HepG2 (cell line): ENCODE data around the gene SPAG9. TPM values are rescaled to one million over a fixed set of nuclear protein-coding genes. Genes with fewer than 3 reads are reported as not detected.

Experiments used
- CAMTA2 ChIP-seq: sonication (generic); formaldehyde crosslinking; IDR thresholded peaks from 2 replicates; pipeline ENCODE4 v1.4.0; 2020; ENCODE audit warnings: mild to moderate bottlenecking, missing genetic modification reagents, borderline replicate concordance
- EEA1 ChIP-seq: sonication (generic); formaldehyde crosslinking; IDR thresholded peaks from 2 replicates; pipeline ENCODE4 v1.5.1; 2020; ENCODE audit warnings: mild to moderate bottlenecking, missing genetic modification reagents, borderline replicate concordance
- HES4 ChIP-seq: sonication (generic); formaldehyde crosslinking; IDR thresholded peaks from 2 replicates; pipeline ENCODE4 v1.9.0; 2021; ENCODE audit warnings: mild to moderate bottlenecking, missing genetic modification reagents, borderline replicate concordance
- MBNL3 ChIP-seq: fragments of 250-450 bp; sonication (Bioruptor Pico); conservative IDR thresholded peaks from 2 replicates; pipeline ENCODE4 v1.8.0; 2022; ENCODE audit warnings: mild to moderate bottlenecking, inconsistent platforms
- MEF2D ChIP-seq: sonication (generic); formaldehyde crosslinking; IDR thresholded peaks from 2 replicates; pipeline ENCODE4 v1.5.1; 2020; ENCODE audit warnings: mild to moderate bottlenecking, missing genetic modification reagents
- PAXIP1 ChIP-seq: sonication (generic); formaldehyde crosslinking; conservative IDR thresholded peaks from 2 replicates; pipeline ENCODE4 v1.4.0; 2020; ENCODE audit warnings: mild to moderate bottlenecking, missing genetic modification reagents, moderate library complexity
- RXRA ChIP-seq: sonication (generic); formaldehyde crosslinking; IDR thresholded peaks from 2 replicates; pipeline ENCODE4 v1.5.1; 2020; ENCODE audit warnings: missing genetic modification reagents
- ZNF333 ChIP-seq: sonication (generic); formaldehyde crosslinking; IDR thresholded peaks from 2 replicates; pipeline ENCODE4 v1.4.0; 2020; ENCODE audit warnings: mild to moderate bottlenecking, missing genetic modification reagents, borderline replicate concordance
- ZNF430 ChIP-seq: sonication (generic); formaldehyde crosslinking; IDR thresholded peaks from 2 replicates; pipeline ENCODE4 v1.9.0; 2021; ENCODE audit warnings: mild to moderate bottlenecking, missing genetic modification reagents
- polyA plus RNA-seq, 8 experiments: library from polyadenylated mRNA; depleted of rRNA in 3 of 8; stranded (reverse) in 7 of 8; unstranded in 1 of 8; fragments of >200 nt; fragmentation: Illumina TruSeq in 4 of 8; extraction: Trizol in 4 of 8; gene quantifications; 2 replicates each; pipeline versions ENCODE4 v1.2.1 to v1.2.3, GENCODE V29; 2011 to 2016; ENCODE audit warnings: low read depth in 4 of 8, missing spikeins in 1 of 8, mixed read lengths in 1 of 8; ENCODE audit not compliant: insufficient read depth in 1 of 8
- total RNA-seq, 5 experiments: library from RNA; depleted of rRNA; stranded (reverse); fragments of >200 nt; fragmentation: Illumina TruSeq; extraction: Trizol; gene quantifications; 2 replicates each; pipeline ENCODE4 v1.2.3, GENCODE V29; 2016; ENCODE audit warnings: low read depth in 1 of 5

The SPAG9 gene
- total and polyA plus RNA-seq, 2 of the 13 experiments (the other 11 are each of a cell fraction or from before 2014, with no cell fraction given), result 43.2 to 78.6 TPM

DNA sequence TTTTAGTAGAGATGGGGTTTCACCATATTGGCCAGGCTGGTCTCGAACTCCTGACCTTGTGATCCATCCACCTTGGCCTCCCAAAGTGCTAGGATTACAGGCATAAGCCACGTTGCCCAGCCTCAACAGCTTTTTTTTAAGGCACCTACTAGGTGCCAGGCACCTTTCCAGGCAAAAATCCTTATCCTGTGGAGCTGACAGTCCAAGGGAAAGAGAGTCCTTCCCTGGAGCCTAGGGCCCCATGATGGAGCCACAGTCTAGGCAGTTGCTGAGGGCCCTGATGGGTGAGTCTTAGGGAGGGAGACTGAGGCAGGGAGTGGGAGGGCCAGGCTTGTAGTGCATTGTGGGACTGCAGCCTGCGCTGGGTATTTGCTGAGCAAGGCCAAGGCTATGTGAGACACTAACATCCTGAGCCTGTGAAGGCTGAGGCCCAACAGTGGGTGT is 174.9 kb downstream of the SPAG9 start (continued):
- TF ChIP-seq PAXIP1, result 0 out of 2 replicates have a peak, but pooled peaks have one; percentile 7
- peak; percentile 56; the same call in 1 of the 2 replicates for TF ChIP-seq ZNF333
- no peak for TF ChIP-seq HES4 (CRISPR knock-in tag)
- 0 out of 2 replicates have a peak, but pooled peaks have one; percentile 61 for TF ChIP-seq MEF2D
- TF ChIP-seq EEA1 (CRISPR knock-in tag), result no peak
- no peak for TF ChIP-seq MBNL3 (CRISPR knock-in tag)
- peak; percentile 33; the same call in 1 of the 2 replicates for TF ChIP-seq ZNF430
- no peak for TF ChIP-seq RXRA
- TF ChIP-seq CAMTA2 (CRISPR knock-in tag), result 0 out of 2 replicates have a peak, but pooled peaks have one; percentile 29
